ENCODE results near the gene TBC1D19. TPM values are rescaled to one million over a fixed set of nuclear protein-coding genes. Genes with fewer than 3 reads are reported as not detected.

Gene TBC1D19
- total RNA-seq, 1 experiment from 2014 or later = 12.8 TPM

DNA sequence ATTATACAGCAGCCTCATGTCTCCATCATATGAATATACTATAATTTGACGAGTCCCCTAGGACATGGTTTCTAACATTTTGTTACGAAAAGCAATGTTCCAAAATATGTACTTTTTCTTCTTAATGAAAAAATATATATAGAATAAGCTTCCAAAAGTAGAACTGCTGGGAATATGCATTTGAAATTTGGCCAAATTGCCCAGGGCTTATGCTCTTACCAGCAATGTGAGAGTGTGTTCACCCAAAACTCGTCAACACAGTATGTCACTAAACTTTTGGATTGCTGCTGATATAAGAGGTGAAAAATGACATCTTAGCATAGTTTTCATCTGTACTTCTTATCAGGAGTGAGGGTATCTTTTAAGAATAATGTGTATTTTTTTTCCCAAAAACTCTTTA, 212.2 kb downstream of the TBC1D19 start:
- Histone ChIP-seq H3K36me3 (ENCODE audit: low read depth) (no peaks in the 10 kb centered on the region), H3K27me3 (ENCODE audit: insufficient read depth, low read depth) (no peaks in the 10 kb centered on the region), H3K27ac (no peak overlapping the region), H4K20me1 (ENCODE audit: insufficient read depth) (no peaks in the 10 kb centered on the region), H3K4me1 (replicated peaks; ENCODE audit: insufficient read depth) (no peaks in the 10 kb centered on the region), H3K9me2 (ENCODE audit: insufficient read depth) (no peaks in the 10 kb centered on the region), H3K79me2 (ENCODE audit: low read depth) (no peaks in the 10 kb centered on the region), H3F3A (ENCODE audit: insufficient read depth, low read depth) (no peaks in the 10 kb centered on the region), H2AFZ (no peak overlapping the region), H3K4me3 (no peak overlapping the region), H3K9me3 (ENCODE audit: insufficient read depth, low read depth) (no peaks in the 10 kb centered on the region), H3K4me2 (no peak overlapping the region)
- intact Hi-C loops (cut with micrococcal nuclease; ENCODE audit: unreplicated experiment) = no loop called here
- POLR2A ChIA-PET (ENCODE audit: unreplicated experiment) = no interaction called here
- TF ChIP-seq, protein P1, sequence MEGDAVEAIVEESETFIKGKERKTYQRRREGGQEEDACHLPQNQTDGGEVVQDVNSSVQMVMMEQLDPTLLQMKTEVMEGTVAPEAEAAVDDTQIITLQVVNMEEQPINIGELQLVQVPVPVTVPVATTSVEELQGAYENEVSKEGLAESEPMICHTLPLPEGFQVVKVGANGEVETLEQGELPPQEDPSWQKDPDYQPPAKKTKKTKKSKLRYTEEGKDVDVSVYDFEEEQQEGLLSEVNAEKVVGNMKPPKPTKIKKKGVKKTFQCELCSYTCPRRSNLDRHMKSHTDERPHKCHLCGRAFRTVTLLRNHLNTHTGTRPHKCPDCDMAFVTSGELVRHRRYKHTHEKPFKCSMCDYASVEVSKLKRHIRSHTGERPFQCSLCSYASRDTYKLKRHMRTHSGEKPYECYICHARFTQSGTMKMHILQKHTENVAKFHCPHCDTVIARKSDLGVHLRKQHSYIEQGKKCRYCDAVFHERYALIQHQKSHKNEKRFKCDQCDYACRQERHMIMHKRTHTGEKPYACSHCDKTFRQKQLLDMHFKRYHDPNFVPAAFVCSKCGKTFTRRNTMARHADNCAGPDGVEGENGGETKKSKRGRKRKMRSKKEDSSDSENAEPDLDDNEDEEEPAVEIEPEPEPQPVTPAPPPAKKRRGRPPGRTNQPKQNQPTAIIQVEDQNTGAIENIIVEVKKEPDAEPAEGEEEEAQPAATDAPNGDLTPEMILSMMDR (conservative IDR thresholded peaks at IDR 0.05) = no peak
- no peak for TF ChIP-seq EZH2 (IDR thresholded peaks at IDR 0.05; ENCODE audit: low read depth)
- BruUV-seq (replicated peaks) = no TSS peak
- DNase-seq = no peak
- CTCF ChIA-PET = no interaction called here

GRCh38 chr4:26802790-26803189, 218.9 kb downstream of the TBC1D19 start:
- no peak overlapping the region for H2AFZ ChIP-seq
- intact Hi-C loops (cut with micrococcal nuclease; ENCODE audit: unreplicated experiment) = no loop called here
- no peak overlapping the region for H3K27ac ChIP-seq
- ChIA-PET CTCF (no interaction called here), POLR2A (ENCODE audit: unreplicated experiment) (no interaction called here)
- BruUV-seq (replicated peaks) = no TSS peak
- H3K9me3 ChIP-seq (ENCODE audit: insufficient read depth, low read depth) = no peaks in the 10 kb centered on the region
- no peaks in the 10 kb centered on the region for H4K20me1 ChIP-seq (ENCODE audit: insufficient read depth)
- no peaks in the 10 kb centered on the region for H3K4me1 ChIP-seq (replicated peaks; ENCODE audit: insufficient read depth)
- H3K9me2 ChIP-seq (ENCODE audit: insufficient read depth) = no peaks in the 10 kb centered on the region
- H3K4me2 ChIP-seq = no peak overlapping the region
- no peak overlapping the region for H3K4me3 ChIP-seq
- no peak for DNase-seq
- H3K79me2 ChIP-seq (ENCODE audit: low read depth) = no peaks in the 10 kb centered on the region
- no peaks in the 10 kb centered on the region for H3K36me3 ChIP-seq (ENCODE audit: low read depth)
- H3K27me3 ChIP-seq (ENCODE audit: insufficient read depth, low read depth) = no peaks in the 10 kb centered on the region
- H3F3A ChIP-seq (ENCODE audit: insufficient read depth, low read depth) = no peaks in the 10 kb centered on the region
- TF ChIP-seq, protein P1 (conservative IDR thresholded peaks at IDR 0.05) = no peak
- TF ChIP-seq EZH2 (IDR thresholded peaks at IDR 0.05; ENCODE audit: low read depth) = no peak

GRCh38 chr4:26803211-26803861, 219.5 kb downstream of the TBC1D19 start:
- POLR2A ChIA-PET (ENCODE audit: unreplicated experiment) = no interaction called here
- CTCF ChIA-PET = no interaction called here
- no peak for DNase-seq
- TF ChIP-seq, protein P1 (conservative IDR thresholded peaks at IDR 0.05) = no peak
- TF ChIP-seq EZH2 (IDR thresholded peaks at IDR 0.05; ENCODE audit: low read depth) = no peak
- no TSS peak for BruUV-seq (replicated peaks)
- Histone ChIP-seq H3K36me3 (ENCODE audit: low read depth) (no peaks in the 10 kb centered on the region), H2AFZ (no peak overlapping the region), H3K27ac (no peak overlapping the region), H3K4me1 (replicated peaks; ENCODE audit: insufficient read depth) (no peaks in the 10 kb centered on the region), H3K4me2 (no peak overlapping the region), H3F3A (ENCODE audit: insufficient read depth, low read depth) (no peaks in the 10 kb centered on the region), H3K9me3 (ENCODE audit: insufficient read depth, low read depth) (no peaks in the 10 kb centered on the region), H3K4me3 (no peak overlapping the region), H4K20me1 (ENCODE audit: insufficient read depth) (no peaks in the 10 kb centered on the region), H3K79me2 (ENCODE audit: low read depth) (no peaks in the 10 kb centered on the region), H3K9me2 (ENCODE audit: insufficient read depth) (no peaks in the 10 kb centered on the region), H3K27me3 (ENCODE audit: insufficient read depth, low read depth) (no peaks in the 10 kb centered on the region)
- intact Hi-C loops (cut with micrococcal nuclease; ENCODE audit: unreplicated experiment) = no loop called here
